Activated naive CD4-positive, alpha-beta T cell (primary cell): ENCODE results near the gene RELN.

ENCODE experiments used
- DNase-seq, 4 experiments: peaks; one replicate each; lab custom pipeline; 2025; lab: John Stamatoyannopoulos, UW

RELN gene

GRCh38 chr7:103714376-103714927 is 275.0 kb downstream of the RELN start:
- no peak for DNase-seq

- no peak for DNase-seq
Measured at GRCh38 chr7:103712991-103713778, 276.3 kb downstream of the RELN start.

- no peak for DNase-seq
Measured at GRCh38 chr7:103711413-103711812, 278.0 kb downstream of the RELN start.

- DNase-seq = no peak
Measured at GRCh38 chr7:103710247-103710646, 279.2 kb downstream of the RELN start.

GRCh38 chr7:103706805-103707204 is 282.7 kb downstream of the RELN start:
- DNase-seq = no peak

GRCh38 chr7:103705542-103705941 is 283.9 kb downstream of the RELN start:
- no peak for DNase-seq

GRCh38 chr7:103704701-103705100 is 284.8 kb downstream of the RELN start:
- no peak for DNase-seq

- DNase-seq = no peak
Measured at GRCh38 chr7:103702982-103703381, 286.5 kb downstream of the RELN start.

- DNase-seq = no peak
Measured at GRCh38 chr7:103702454-103702853, 287.0 kb downstream of the RELN start.

GRCh38 chr7:103699032-103699431 is 290.4 kb downstream of the RELN start:
- no peak for DNase-seq

GRCh38 chr7:103698064-103698463 is 291.4 kb downstream of the RELN start:
- DNase-seq = no peak

- no peak for DNase-seq
Measured at GRCh38 chr7:103695521-103695920, 293.9 kb downstream of the RELN start.

- no peak for DNase-seq
Measured at GRCh38 chr7:103694304-103694703, 295.2 kb downstream of the RELN start.

- no peak for DNase-seq
Measured at GRCh38 chr7:103691291-103691690, 298.2 kb downstream of the RELN start.

GRCh38 chr7:103690242-103690974 is 299.1 kb downstream of the RELN start:
- no peak for DNase-seq

GRCh38 chr7:103689255-103689654 is 300.2 kb downstream of the RELN start:
- DNase-seq = no peak

- DNase-seq = no peak
Measured at GRCh38 chr7:103687951-103688350, 301.5 kb downstream of the RELN start.

- no peak for DNase-seq
Measured at GRCh38 chr7:103687272-103687671, 302.2 kb downstream of the RELN start.

GRCh38 chr7:103686763-103687162 is 302.7 kb downstream of the RELN start:
- DNase-seq = no peak

GRCh38 chr7:103686064-103686463 is 303.4 kb downstream of the RELN start:
- no peak for DNase-seq

- no peak for DNase-seq
Measured at GRCh38 chr7:103685646-103686045, 303.8 kb downstream of the RELN start.

- no peak for DNase-seq
Measured at GRCh38 chr7:103683348-103683747, 306.1 kb downstream of the RELN start.
